GM23338 (cell line): Measurements from ENCODE around the gene UVRAG.

Experiments
- CTCF ChIP-seq, 2 experiments: fragments of 200-600 bp in 1 of 2; sonication (generic) in 1 of 2; conservative IDR thresholded peaks; 2 replicates each; pipeline versions ENCODE4 v1.5.1 to v1.6.1; 2016 to 2017; ENCODE audit warnings: antibody characterized with exemption in 2 of 2, low read depth in 2 of 2, mild to moderate bottlenecking in 2 of 2, moderate library complexity in 1 of 2
- EZH2 ChIP-seq: fragments of 200-600 bp; sonication (generic); IDR thresholded peaks from one replicate; pipeline ENCODE4 v1.8.0; 2017; ENCODE audit warnings: antibody characterized with exemption, mild to moderate bottlenecking, low read depth; ENCODE audit not compliant: unreplicated experiment
- EZH2phosphoT487 ChIP-seq: fragments of 200-600 bp; sonication (generic); IDR thresholded peaks from one replicate; pipeline ENCODE4 v1.8.1; 2018; ENCODE audit warnings: antibody characterized with exemption; ENCODE audit not compliant: unreplicated experiment
- POLR2AphosphoS5 ChIP-seq: IDR thresholded peaks from 2 replicates; pipeline ENCODE4 v1.6.1; 2016; ENCODE audit warnings: antibody characterized with exemption, low read depth
- TF ChIP-seq, protein P1 (sequence below): IDR thresholded peaks from one replicate; pipeline ENCODE4 v1.6.1; 2018; ENCODE audit warnings: antibody characterized with exemption; ENCODE audit not compliant: unreplicated experiment

GRCh38 chr11:76074148-76075095 is 259.4 kb downstream of the UVRAG start:
- TF ChIP-seq EZH2: no peak
- TF ChIP-seq CTCF (conservative IDR thresholded peaks at IDR 0.05; ENCODE audit: low read depth in 2 of 2): no peak
- TF ChIP-seq POLR2AphosphoS5: no peak
- TF ChIP-seq EZH2phosphoT487: no peak
- TF ChIP-seq, protein P1, sequence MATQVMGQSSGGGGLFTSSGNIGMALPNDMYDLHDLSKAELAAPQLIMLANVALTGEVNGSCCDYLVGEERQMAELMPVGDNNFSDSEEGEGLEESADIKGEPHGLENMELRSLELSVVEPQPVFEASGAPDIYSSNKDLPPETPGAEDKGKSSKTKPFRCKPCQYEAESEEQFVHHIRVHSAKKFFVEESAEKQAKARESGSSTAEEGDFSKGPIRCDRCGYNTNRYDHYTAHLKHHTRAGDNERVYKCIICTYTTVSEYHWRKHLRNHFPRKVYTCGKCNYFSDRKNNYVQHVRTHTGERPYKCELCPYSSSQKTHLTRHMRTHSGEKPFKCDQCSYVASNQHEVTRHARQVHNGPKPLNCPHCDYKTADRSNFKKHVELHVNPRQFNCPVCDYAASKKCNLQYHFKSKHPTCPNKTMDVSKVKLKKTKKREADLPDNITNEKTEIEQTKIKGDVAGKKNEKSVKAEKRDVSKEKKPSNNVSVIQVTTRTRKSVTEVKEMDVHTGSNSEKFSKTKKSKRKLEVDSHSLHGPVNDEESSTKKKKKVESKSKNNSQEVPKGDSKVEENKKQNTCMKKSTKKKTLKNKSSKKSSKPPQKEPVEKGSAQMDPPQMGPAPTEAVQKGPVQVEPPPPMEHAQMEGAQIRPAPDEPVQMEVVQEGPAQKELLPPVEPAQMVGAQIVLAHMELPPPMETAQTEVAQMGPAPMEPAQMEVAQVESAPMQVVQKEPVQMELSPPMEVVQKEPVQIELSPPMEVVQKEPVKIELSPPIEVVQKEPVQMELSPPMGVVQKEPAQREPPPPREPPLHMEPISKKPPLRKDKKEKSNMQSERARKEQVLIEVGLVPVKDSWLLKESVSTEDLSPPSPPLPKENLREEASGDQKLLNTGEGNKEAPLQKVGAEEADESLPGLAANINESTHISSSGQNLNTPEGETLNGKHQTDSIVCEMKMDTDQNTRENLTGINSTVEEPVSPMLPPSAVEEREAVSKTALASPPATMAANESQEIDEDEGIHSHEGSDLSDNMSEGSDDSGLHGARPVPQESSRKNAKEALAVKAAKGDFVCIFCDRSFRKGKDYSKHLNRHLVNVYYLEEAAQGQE: no peak
